GM23338 (cell line): ENCODE results near the gene EIF3F. TPM values are rescaled to one million over a fixed set of nuclear protein-coding genes. Genes with fewer than 3 reads are reported as not detected.

ENCODE experiments used
- ATAC-seq: fragments of 200-7000 bp; cut with Tn5 transposase; 3 replicates; pipeline ENCODE4 v1.9.1; 2020
- DNase-seq: peaks from one replicate; pipeline ENCODE4 v3.0.0-alpha.2; 2015; ENCODE audit warnings: low spot score
- H2AFZ ChIP-seq: fragments of 200-600 bp; sonication (generic); 2 replicates; pipeline ENCODE4 v1.8.0; 2016; ENCODE audit warnings: antibody characterized with exemption, mild to moderate bottlenecking, moderate library complexity
- H3F3A ChIP-seq: fragments of 200-600 bp; sonication (generic); replicated peaks from 2 replicates; pipeline ENCODE4 v1.8.0; 2017; ENCODE audit warnings: antibody characterized with exemption, mixed run types, low read depth
- H3K27ac ChIP-seq: fragments of 200-600 bp; sonication (generic); 2 replicates; pipeline ENCODE4 v1.6.1; 2016; ENCODE audit warnings: low read depth
- H3K27me3 ChIP-seq: fragments of 200-600 bp; sonication (generic); 2 replicates; pipeline ENCODE4 v1.8.0; 2016; ENCODE audit warnings: mild to moderate bottlenecking, mixed run types, moderate library complexity; ENCODE audit not compliant: insufficient read depth
- H3K36me3 ChIP-seq: fragments of 200-600 bp; sonication (generic); 2 replicates; pipeline ENCODE4 v1.8.0; 2016; ENCODE audit warnings: mild to moderate bottlenecking; ENCODE audit not compliant: insufficient read depth
- H3K4me1 ChIP-seq: fragments of 200-600 bp; sonication (generic); 2 replicates; pipeline ENCODE4 v1.8.0; 2016; ENCODE audit warnings: mild to moderate bottlenecking, moderate library complexity; ENCODE audit not compliant: insufficient read depth
- H3K4me2 ChIP-seq: fragments of 200-600 bp; sonication (generic); 2 replicates; pipeline ENCODE4 v1.7.1; 2017; ENCODE audit warnings: mixed run types
- H3K4me3 ChIP-seq: fragments of 200-600 bp; sonication (generic); 2 replicates; pipeline ENCODE4 v1.6.1; 2016; ENCODE audit warnings: mixed run types
- H3K79me2 ChIP-seq: fragments of 200-600 bp; sonication (generic); replicated peaks from 2 replicates; pipeline ENCODE4 v1.8.0; 2017; ENCODE audit warnings: mild to moderate bottlenecking; ENCODE audit not compliant: insufficient read depth
- H3K9me2 ChIP-seq: fragments of 200-600 bp; sonication (generic); 2 replicates; pipeline ENCODE4 v1.8.0; 2017; ENCODE audit not compliant: insufficient read depth
- H4K20me1 ChIP-seq: fragments of 200-600 bp; sonication (generic); replicated peaks from 2 replicates; pipeline ENCODE4 v1.8.0; 2017; ENCODE audit warnings: mild to moderate bottlenecking; ENCODE audit not compliant: insufficient read depth
- H3K27ac Mint-ChIP-seq: 2 replicates; pipeline ENCODE4 v1.8.0; 2020; ENCODE audit warnings: inconsistent platforms, mild to moderate bottlenecking, moderate library complexity, mixed read lengths
- H3K27me3 Mint-ChIP-seq: 3 replicates; pipeline ENCODE4 v1.8.0; 2022; ENCODE audit warnings: low read depth, mild to moderate bottlenecking, moderate library complexity, mixed read lengths, inconsistent platforms; ENCODE audit not compliant: insufficient read depth, poor library complexity
- H3K36me3 Mint-ChIP-seq: 3 replicates; pipeline ENCODE4 v1.8.0; 2021; ENCODE audit warnings: low read depth, mild to moderate bottlenecking, inconsistent platforms, moderate library complexity, mixed read lengths
- H3K4me1 Mint-ChIP-seq: 3 replicates; pipeline ENCODE4 v1.8.0; 2020; ENCODE audit warnings: mild to moderate bottlenecking, inconsistent platforms, mixed read lengths
- H3K4me3 Mint-ChIP-seq: 3 replicates; pipeline ENCODE4 v1.8.0; 2021; ENCODE audit warnings: moderate library complexity, mild to moderate bottlenecking, inconsistent platforms, mixed read lengths
- H3K9me3 Mint-ChIP-seq: 3 replicates; pipeline ENCODE4 v1.8.0; 2020; ENCODE audit warnings: moderate library complexity, mild to moderate bottlenecking, inconsistent platforms, mixed read lengths
- CREB1 ChIP-seq: fragments of 250-450 bp; sonication (Bioruptor Pico); IDR thresholded peaks from 2 replicates; pipeline ENCODE4 v1.5.0; 2020; ENCODE audit warnings: low read depth, mild to moderate bottlenecking, moderate library complexity
- EZH2 ChIP-seq: fragments of 200-600 bp; sonication (generic); IDR thresholded peaks from one replicate; pipeline ENCODE4 v1.8.0; 2017; ENCODE audit warnings: antibody characterized with exemption, mild to moderate bottlenecking, low read depth; ENCODE audit not compliant: unreplicated experiment
- EZH2phosphoT487 ChIP-seq: fragments of 200-600 bp; sonication (generic); IDR thresholded peaks from one replicate; pipeline ENCODE4 v1.8.1; 2018; ENCODE audit warnings: antibody characterized with exemption; ENCODE audit not compliant: unreplicated experiment
- JUNB ChIP-seq: IDR thresholded peaks from one replicate; pipeline ENCODE4 v1.6.1; 2016; ENCODE audit warnings: antibody characterized with exemption; ENCODE audit not compliant: unreplicated experiment
- NANOG ChIP-seq: IDR thresholded peaks from 2 replicates; pipeline ENCODE4 v1.6.1; 2016; ENCODE audit warnings: antibody characterized with exemption, borderline replicate concordance
- POLR2AphosphoS5 ChIP-seq: IDR thresholded peaks from 2 replicates; pipeline ENCODE4 v1.6.1; 2016; ENCODE audit warnings: antibody characterized with exemption, low read depth
- STAT1 ChIP-seq: IDR thresholded peaks from one replicate; pipeline ENCODE4 v1.6.1; 2016; ENCODE audit warnings: antibody characterized with exemption; ENCODE audit not compliant: unreplicated experiment
- ZNF114 ChIP-seq: fragments of 250-450 bp; sonication (Bioruptor Pico); IDR thresholded peaks from 2 replicates; pipeline ENCODE4 v1.5.0; 2020; ENCODE audit warnings: mild to moderate bottlenecking, moderate library complexity
- ZNF331 ChIP-seq: fragments of 250-450 bp; sonication (Bioruptor Pico); IDR thresholded peaks from 2 replicates; pipeline ENCODE4 v1.5.0; 2020; ENCODE audit warnings: low read depth, mild to moderate bottlenecking, moderate library complexity
- polyA plus RNA-seq: library from polyadenylated mRNA; unstranded; fragments of >200 nt; fragmentation: Nextera tagmentation; extraction: Ambion mirVana; gene quantifications from 2 replicates; pipeline ENCODE4 v1.2.1, GENCODE V29; 2016
- total RNA-seq: library from RNA; depleted of rRNA; stranded (reverse); fragments of >200 nt; shearing (Covaris generic); gene quantifications from 2 replicates; pipeline ENCODE4 v1.2.3, GENCODE V29; 2014
- TF ChIP-seq, protein P1 (sequence below): IDR thresholded peaks from one replicate; pipeline ENCODE4 v1.6.1; 2018; ENCODE audit warnings: antibody characterized with exemption; ENCODE audit not compliant: unreplicated experiment
- TF ChIP-seq, protein P2 (sequence below): fragments of 250-450 bp; sonication (Bioruptor Pico); IDR thresholded peaks from 2 replicates; pipeline ENCODE4 v1.5.0; 2020; ENCODE audit warnings: mild to moderate bottlenecking, moderate library complexity
- TF ChIP-seq, protein P3 (sequence below), 2 experiments: fragments of 200-600 bp in 1 of 2; sonication (generic) in 1 of 2; conservative IDR thresholded peaks; 2 replicates each; pipeline versions ENCODE4 v1.5.1 to v1.6.1; 2016 to 2017; ENCODE audit warnings: antibody characterized with exemption in 2 of 2, low read depth in 2 of 2, mild to moderate bottlenecking in 2 of 2, moderate library complexity in 1 of 2
- TF ChIP-seq, protein P4 (sequence below): IDR thresholded peaks from 2 replicates; pipeline ENCODE4 v1.6.1; 2016; ENCODE audit warnings: antibody characterized with exemption

The EIF3F gene
- total and polyA plus RNA-seq, 2 experiments from 2014 or later: 237 to 555 TPM

DNA sequence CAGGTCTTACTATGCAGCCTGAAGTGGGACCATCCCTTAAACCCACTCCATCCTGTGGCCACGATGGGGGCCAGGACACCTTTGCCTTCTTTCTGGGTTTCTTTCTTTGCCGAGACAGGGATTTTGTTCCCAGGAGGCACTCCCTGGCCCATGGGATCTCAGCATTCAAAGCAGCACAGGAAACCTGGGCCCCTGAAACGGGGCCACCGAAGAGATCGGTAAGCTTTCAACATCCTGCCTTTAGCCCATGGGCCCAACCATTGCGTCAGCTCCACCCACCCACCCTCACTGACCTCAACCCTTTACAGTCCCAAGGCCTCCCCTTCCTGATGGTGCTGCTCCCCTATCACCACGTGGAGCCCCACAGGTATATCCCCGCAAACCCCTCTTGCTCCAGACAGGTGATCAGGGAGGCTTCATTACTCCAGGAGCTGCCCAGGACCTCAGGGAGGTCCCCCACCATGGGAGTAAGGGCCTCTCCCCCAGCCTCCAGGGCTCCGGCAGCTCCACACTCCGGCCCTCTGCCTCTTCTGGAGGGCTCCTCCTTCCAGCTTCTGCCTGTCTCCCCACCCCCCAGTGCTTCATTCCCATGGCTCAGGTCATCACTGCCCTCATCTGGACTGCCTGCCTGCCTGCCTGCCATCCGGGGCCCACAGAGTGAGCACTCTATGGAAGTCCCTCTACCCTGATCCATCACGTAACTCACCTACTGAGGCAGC lies 51.8 kb downstream of the EIF3F start:
- H4K20me1 ChIP-seq: no peaks in the 10 kb centered on the region
- H3K9me3 Mint-ChIP-seq: no peaks in the 10 kb centered on the region
- no peak overlapping the region for H3K27ac Mint-ChIP-seq
- H3K9me2 ChIP-seq: no peaks in the 10 kb centered on the region
- ATAC-seq (peak; percentile 29; the same call in 1 of the 3 replicates), DNase-seq (no peak)
- TF ChIP-seq NANOG (no peak), POLR2AphosphoS5 (no peak), ZNF331 (CRISPR knock-in tag) (no peak), JUNB (no peak), STAT1 (no peak), ZNF114 (no peak), EZH2phosphoT487 (no peak), EZH2 (no peak), CREB1 (CRISPR knock-in tag) (no peak)
- TF ChIP-seq, protein P1, sequence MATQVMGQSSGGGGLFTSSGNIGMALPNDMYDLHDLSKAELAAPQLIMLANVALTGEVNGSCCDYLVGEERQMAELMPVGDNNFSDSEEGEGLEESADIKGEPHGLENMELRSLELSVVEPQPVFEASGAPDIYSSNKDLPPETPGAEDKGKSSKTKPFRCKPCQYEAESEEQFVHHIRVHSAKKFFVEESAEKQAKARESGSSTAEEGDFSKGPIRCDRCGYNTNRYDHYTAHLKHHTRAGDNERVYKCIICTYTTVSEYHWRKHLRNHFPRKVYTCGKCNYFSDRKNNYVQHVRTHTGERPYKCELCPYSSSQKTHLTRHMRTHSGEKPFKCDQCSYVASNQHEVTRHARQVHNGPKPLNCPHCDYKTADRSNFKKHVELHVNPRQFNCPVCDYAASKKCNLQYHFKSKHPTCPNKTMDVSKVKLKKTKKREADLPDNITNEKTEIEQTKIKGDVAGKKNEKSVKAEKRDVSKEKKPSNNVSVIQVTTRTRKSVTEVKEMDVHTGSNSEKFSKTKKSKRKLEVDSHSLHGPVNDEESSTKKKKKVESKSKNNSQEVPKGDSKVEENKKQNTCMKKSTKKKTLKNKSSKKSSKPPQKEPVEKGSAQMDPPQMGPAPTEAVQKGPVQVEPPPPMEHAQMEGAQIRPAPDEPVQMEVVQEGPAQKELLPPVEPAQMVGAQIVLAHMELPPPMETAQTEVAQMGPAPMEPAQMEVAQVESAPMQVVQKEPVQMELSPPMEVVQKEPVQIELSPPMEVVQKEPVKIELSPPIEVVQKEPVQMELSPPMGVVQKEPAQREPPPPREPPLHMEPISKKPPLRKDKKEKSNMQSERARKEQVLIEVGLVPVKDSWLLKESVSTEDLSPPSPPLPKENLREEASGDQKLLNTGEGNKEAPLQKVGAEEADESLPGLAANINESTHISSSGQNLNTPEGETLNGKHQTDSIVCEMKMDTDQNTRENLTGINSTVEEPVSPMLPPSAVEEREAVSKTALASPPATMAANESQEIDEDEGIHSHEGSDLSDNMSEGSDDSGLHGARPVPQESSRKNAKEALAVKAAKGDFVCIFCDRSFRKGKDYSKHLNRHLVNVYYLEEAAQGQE: no peak
- TF ChIP-seq, protein P2, sequence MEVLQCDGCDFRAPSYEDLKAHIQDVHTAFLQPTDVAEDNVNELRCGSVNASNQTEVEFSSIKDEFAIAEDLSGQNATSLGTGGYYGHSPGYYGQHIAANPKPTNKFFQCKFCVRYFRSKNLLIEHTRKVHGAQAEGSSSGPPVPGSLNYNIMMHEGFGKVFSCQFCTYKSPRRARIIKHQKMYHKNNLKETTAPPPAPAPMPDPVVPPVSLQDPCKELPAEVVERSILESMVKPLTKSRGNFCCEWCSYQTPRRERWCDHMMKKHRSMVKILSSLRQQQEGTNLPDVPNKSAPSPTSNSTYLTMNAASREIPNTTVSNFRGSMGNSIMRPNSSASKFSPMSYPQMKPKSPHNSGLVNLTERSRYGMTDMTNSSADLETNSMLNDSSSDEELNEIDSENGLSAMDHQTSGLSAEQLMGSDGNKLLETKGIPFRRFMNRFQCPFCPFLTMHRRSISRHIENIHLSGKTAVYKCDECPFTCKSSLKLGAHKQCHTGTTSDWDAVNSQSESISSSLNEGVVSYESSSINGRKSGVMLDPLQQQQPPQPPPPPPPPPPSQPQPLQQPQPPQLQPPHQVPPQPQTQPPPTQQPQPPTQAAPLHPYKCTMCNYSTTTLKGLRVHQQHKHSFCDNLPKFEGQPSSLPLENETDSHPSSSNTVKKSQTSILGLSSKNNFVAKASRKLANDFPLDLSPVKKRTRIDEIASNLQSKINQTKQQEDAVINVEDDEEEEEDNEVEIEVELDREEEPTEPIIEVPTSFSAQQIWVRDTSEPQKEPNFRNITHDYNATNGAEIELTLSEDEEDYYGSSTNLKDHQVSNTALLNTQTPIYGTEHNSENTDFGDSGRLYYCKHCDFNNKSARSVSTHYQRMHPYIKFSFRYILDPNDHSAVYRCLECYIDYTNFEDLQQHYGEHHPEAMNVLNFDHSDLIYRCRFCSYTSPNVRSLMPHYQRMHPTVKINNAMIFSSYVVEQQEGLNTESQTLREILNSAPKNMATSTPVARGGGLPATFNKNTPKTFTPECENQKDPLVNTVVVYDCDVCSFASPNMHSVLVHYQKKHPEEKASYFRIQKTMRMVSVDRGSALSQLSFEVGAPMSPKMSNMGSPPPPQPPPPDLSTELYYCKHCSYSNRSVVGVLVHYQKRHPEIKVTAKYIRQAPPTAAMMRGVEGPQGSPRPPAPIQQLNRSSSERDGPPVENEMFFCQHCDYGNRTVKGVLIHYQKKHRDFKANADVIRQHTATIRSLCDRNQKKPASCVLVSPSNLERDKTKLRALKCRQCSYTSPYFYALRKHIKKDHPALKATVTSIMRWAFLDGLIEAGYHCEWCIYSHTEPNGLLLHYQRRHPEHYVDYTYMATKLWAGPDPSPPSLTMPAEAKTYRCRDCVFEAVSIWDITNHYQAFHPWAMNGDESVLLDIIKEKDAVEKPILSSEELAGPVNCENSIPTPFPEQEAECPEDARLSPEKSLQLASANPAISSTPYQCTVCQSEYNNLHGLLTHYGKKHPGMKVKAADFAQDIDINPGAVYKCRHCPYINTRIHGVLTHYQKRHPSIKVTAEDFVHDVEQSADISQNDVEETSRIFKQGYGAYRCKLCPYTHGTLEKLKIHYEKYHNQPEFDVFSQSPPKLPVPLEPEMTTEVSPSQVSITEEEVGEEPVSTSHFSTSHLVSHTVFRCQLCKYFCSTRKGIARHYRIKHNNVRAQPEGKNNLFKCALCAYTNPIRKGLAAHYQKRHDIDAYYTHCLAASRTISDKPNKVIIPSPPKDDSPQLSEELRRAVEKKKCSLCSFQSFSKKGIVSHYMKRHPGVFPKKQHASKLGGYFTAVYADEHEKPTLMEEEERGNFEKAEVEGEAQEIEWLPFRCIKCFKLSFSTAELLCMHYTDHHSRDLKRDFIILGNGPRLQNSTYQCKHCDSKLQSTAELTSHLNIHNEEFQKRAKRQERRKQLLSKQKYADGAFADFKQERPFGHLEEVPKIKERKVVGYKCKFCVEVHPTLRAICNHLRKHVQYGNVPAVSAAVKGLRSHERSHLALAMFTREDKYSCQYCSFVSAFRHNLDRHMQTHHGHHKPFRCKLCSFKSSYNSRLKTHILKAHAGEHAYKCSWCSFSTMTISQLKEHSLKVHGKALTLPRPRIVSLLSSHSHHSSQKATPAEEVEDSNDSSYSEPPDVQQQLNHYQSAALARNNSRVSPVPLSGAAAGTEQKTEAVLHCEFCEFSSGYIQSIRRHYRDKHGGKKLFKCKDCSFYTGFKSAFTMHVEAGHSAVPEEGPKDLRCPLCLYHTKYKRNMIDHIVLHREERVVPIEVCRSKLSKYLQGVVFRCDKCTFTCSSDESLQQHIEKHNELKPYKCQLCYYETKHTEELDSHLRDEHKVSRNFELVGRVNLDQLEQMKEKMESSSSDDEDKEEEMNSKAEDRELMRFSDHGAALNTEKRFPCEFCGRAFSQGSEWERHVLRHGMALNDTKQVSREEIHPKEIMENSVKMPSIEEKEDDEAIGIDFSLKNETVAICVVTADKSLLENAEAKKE (CRISPR knock-in tag): no peak
- TF ChIP-seq, protein P3, sequence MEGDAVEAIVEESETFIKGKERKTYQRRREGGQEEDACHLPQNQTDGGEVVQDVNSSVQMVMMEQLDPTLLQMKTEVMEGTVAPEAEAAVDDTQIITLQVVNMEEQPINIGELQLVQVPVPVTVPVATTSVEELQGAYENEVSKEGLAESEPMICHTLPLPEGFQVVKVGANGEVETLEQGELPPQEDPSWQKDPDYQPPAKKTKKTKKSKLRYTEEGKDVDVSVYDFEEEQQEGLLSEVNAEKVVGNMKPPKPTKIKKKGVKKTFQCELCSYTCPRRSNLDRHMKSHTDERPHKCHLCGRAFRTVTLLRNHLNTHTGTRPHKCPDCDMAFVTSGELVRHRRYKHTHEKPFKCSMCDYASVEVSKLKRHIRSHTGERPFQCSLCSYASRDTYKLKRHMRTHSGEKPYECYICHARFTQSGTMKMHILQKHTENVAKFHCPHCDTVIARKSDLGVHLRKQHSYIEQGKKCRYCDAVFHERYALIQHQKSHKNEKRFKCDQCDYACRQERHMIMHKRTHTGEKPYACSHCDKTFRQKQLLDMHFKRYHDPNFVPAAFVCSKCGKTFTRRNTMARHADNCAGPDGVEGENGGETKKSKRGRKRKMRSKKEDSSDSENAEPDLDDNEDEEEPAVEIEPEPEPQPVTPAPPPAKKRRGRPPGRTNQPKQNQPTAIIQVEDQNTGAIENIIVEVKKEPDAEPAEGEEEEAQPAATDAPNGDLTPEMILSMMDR (conservative IDR thresholded peaks at IDR 0.05; ENCODE audit: low read depth in 2 of 2): no peak
- TF ChIP-seq, protein P4, sequence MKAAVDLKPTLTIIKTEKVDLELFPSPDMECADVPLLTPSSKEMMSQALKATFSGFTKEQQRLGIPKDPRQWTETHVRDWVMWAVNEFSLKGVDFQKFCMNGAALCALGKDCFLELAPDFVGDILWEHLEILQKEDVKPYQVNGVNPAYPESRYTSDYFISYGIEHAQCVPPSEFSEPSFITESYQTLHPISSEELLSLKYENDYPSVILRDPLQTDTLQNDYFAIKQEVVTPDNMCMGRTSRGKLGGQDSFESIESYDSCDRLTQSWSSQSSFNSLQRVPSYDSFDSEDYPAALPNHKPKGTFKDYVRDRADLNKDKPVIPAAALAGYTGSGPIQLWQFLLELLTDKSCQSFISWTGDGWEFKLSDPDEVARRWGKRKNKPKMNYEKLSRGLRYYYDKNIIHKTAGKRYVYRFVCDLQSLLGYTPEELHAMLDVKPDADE: no peak
- peaks cover 6% of the 10 kb centered on the region for H3K27me3 Mint-ChIP-seq
- H3K4me3 ChIP-seq: no peak overlapping the region
- H3K79me2 ChIP-seq: no peaks in the 10 kb centered on the region
- peaks cover 2% of the 10 kb centered on the region; the same call in 2 of the 3 replicates for H3K4me1 Mint-ChIP-seq
- no peaks in the 10 kb centered on the region for H3K36me3 Mint-ChIP-seq
- H3K27ac ChIP-seq: no peak overlapping the region
- H3K27me3 ChIP-seq: no peaks in the 10 kb centered on the region
- H3K4me1 ChIP-seq: no peaks in the 10 kb centered on the region
- H3K4me3 Mint-ChIP-seq: no peak overlapping the region
- no peaks in the 10 kb centered on the region for H3F3A ChIP-seq
- H3K4me2 ChIP-seq: no peak overlapping the region
- no peak overlapping the region for H2AFZ ChIP-seq
- H3K36me3 ChIP-seq: no peaks in the 10 kb centered on the region
